CD4-positive, alpha-beta T cell (primary cell): ENCODE measurements around the gene UQCRHL. TPM values are rescaled to one million over a fixed set of nuclear protein-coding genes. Genes with fewer than 3 reads are reported as not detected.

Experiments used
- ATAC-seq: fragments of 200-7000 bp; cut with Tn5 transposase; one replicate; pipeline ENCODE4 v1.10.0; 2022; ENCODE audit warnings: mild to moderate bottlenecking; ENCODE audit not compliant: poor library complexity
- CTCF ChIA-PET: fragments of 350-600 bp; sonication (Branson Sonifier 250); formaldehyde crosslinking; loops from one replicate; lab custom pipeline; 2021; ENCODE audit warnings: antibody characterized with exemption, inconsistent platforms; lab: Charles Lee
- POLR2A ChIA-PET: fragments of 350-600 bp; sonication (Branson Sonifier 250); formaldehyde crosslinking; loops from one replicate; lab custom pipeline; 2021; ENCODE audit warnings: antibody characterized with exemption, inconsistent platforms; lab: Charles Lee
- DNase-seq, 14 experiments: peaks; one replicate each; pipeline ENCODE4 v3.0.0-alpha.2; 2013 to 2020; ENCODE audit warnings: mixed read lengths in 2 of 14
- H3K27ac ChIP-seq, 2 donors: one replicate each; pipeline versions ENCODE4 v1.5.1 to v1.7.0; 2013; ENCODE audit warnings: low read length in 2 of 2, low read depth in 1 of 2, mild to moderate bottlenecking in 1 of 2
- H3K27me3 ChIP-seq, 2 experiments: 1 replicate in 1 of 2; 2 replicates in 1 of 2; pipeline versions ENCODE4 v1.6.1 to v1.7.0; 2013; ENCODE audit warnings: low read length in 2 of 2, control low read depth in 1 of 2, mild to moderate bottlenecking in 1 of 2, moderate library complexity in 1 of 2; ENCODE audit not compliant: insufficient read depth in 2 of 2, control insufficient read depth in 1 of 2
- H3K36me3 ChIP-seq: one replicate; pipeline ENCODE4 v1.6.1; 2013; ENCODE audit warnings: low read length, control low read depth; ENCODE audit not compliant: insufficient read depth
- H3K4me1 ChIP-seq: one replicate; pipeline ENCODE4 v1.6.1; 2013; ENCODE audit warnings: low read length, control low read depth; ENCODE audit not compliant: insufficient read depth
- H3K4me3 ChIP-seq: one replicate; pipeline ENCODE4 v1.5.1; 2013; ENCODE audit warnings: mild to moderate bottlenecking, low read length, moderate library complexity
- H3K9me3 ChIP-seq, 2 experiments: 1 replicate in 1 of 2; 2 replicates in 1 of 2; pipeline versions ENCODE4 v1.6.1 to v1.7.0; 2013; ENCODE audit warnings: low read length in 2 of 2, mild to moderate bottlenecking in 2 of 2, control low read depth in 1 of 2, moderate library complexity in 1 of 2; ENCODE audit not compliant: control insufficient read depth in 1 of 2, insufficient read depth in 1 of 2
- H3K27ac Mint-ChIP-seq: one replicate; pipeline ENCODE4 v1.8.0; 2020; ENCODE audit warnings: mixed read lengths
- H3K27me3 Mint-ChIP-seq: one replicate; pipeline ENCODE4 v1.8.0; 2021; ENCODE audit warnings: mixed read lengths
- H3K36me3 Mint-ChIP-seq: one replicate; pipeline ENCODE4 v1.8.0; 2021; ENCODE audit warnings: low read depth, mixed read lengths
- H3K4me1 Mint-ChIP-seq: one replicate; pipeline ENCODE4 v1.8.0; 2021; ENCODE audit warnings: low read depth, mixed read lengths
- H3K4me3 Mint-ChIP-seq: one replicate; pipeline ENCODE4 v1.8.0; 2020; ENCODE audit warnings: mild to moderate bottlenecking, mixed read lengths
- H3K9me3 Mint-ChIP-seq: one replicate; pipeline ENCODE4 v1.8.0; 2020; ENCODE audit warnings: mixed read lengths
- intact Hi-C, 2 experiments: fragments of 100-400 bp; cut with DNase I in 1 of 2; cut with micrococcal nuclease in 1 of 2; formaldehyde crosslinking; loops; one replicate each; pipeline versions ENCODE4 v1.15.1 to v1.9.0; 2023 to 2025; cut with DNase I, micrococcal nuclease
- total RNA-seq, 174 experiments: library from RNA in 2 of 174; stranded (reverse) in 2 of 174; gene quantifications; one replicate each; pipeline ENCODE4 v1.2.3 and lab custom pipeline; 2021 to 2026
- TF ChIP-seq, protein P1 (sequence below): fragments of 200-600 bp; IDR thresholded peaks from one replicate; pipeline ENCODE4 v1.8.0; 2022; ENCODE audit warnings: antibody characterized with exemption, mild to moderate bottlenecking

UQCRHL gene
- total RNA-seq, 2 experiments from 2014 or later, result 0.25 to 0.69 TPM

DNA sequence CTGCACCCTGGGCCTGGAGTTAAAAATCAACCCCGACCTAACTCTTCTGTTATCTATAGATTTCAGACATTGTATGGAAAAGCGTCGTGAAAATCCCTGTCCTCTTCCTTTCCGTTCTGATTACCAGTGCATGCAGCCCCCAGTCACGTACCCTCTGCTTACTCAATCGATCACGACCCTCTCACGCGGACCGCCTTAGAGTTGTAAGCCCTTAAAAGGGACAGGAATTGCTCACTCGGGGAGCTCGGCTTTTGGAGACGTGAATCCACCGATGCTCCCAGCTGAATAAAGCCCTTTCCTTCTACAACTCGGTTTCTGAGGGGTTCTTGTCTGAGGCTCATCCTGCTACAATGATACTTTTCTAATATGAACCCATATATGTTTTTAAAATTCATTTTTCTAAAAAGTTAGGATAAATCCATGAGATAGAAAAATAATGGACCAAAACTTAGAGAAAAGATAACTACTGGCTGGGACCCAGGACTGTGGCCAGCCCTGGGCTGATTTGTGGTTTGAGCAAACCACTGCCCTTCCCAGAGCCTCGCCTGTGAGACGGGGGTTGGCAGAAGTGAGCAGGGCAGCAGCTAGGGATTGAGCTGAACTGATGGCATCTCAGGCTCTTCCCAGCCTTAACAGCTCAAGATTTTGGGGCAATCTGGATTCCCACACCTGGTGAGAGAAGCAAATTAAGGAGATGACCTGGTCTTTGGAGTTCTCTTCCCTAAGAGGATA, 5.0 kb downstream of the UQCRHL start:
- no peak overlapping the region for H3K4me3 ChIP-seq
- peaks cover 10% of the 10 kb centered on the region for H3K27me3 Mint-ChIP-seq
- DNase-seq, result no peak
- TF ChIP-seq, protein P1, sequence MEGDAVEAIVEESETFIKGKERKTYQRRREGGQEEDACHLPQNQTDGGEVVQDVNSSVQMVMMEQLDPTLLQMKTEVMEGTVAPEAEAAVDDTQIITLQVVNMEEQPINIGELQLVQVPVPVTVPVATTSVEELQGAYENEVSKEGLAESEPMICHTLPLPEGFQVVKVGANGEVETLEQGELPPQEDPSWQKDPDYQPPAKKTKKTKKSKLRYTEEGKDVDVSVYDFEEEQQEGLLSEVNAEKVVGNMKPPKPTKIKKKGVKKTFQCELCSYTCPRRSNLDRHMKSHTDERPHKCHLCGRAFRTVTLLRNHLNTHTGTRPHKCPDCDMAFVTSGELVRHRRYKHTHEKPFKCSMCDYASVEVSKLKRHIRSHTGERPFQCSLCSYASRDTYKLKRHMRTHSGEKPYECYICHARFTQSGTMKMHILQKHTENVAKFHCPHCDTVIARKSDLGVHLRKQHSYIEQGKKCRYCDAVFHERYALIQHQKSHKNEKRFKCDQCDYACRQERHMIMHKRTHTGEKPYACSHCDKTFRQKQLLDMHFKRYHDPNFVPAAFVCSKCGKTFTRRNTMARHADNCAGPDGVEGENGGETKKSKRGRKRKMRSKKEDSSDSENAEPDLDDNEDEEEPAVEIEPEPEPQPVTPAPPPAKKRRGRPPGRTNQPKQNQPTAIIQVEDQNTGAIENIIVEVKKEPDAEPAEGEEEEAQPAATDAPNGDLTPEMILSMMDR, result no peak
- intact Hi-C loops, result loop anchor here in 1 of 2 experiments (5.0 kb wide), 1 partner anchor 205 kb away; no protein-coding TSS in a partner anchor
- ChIA-PET POLR2A (interaction anchor here (0.6 kb wide), 1 partner anchor 172 kb away, joined by 4 read pairs; no protein-coding TSS in a partner anchor), CTCF (interaction anchor here (0.6 kb wide), 1 partner anchor 1894 kb away, joined by 4 read pairs; no protein-coding TSS in a partner anchor)
- no peaks in the 10 kb centered on the region for H3K36me3 ChIP-seq
- no peak overlapping the region for H3K27ac ChIP-seq
- H3K9me3 Mint-ChIP-seq, result no peaks in the 10 kb centered on the region
- peaks cover 0 to 2% of the 10 kb centered on the region in 2 experiments for H3K27me3 ChIP-seq
- H3K36me3 Mint-ChIP-seq, result no peaks in the 10 kb centered on the region
- no peak overlapping the region for H3K4me3 Mint-ChIP-seq
- no peak for ATAC-seq
- no peaks in the 10 kb centered on the region for H3K4me1 Mint-ChIP-seq
- peaks cover 2% of the 10 kb centered on the region for H3K4me1 ChIP-seq
- H3K9me3 ChIP-seq, result no peaks in the 10 kb centered on the region
- H3K27ac Mint-ChIP-seq, result no peak overlapping the region

DNA sequence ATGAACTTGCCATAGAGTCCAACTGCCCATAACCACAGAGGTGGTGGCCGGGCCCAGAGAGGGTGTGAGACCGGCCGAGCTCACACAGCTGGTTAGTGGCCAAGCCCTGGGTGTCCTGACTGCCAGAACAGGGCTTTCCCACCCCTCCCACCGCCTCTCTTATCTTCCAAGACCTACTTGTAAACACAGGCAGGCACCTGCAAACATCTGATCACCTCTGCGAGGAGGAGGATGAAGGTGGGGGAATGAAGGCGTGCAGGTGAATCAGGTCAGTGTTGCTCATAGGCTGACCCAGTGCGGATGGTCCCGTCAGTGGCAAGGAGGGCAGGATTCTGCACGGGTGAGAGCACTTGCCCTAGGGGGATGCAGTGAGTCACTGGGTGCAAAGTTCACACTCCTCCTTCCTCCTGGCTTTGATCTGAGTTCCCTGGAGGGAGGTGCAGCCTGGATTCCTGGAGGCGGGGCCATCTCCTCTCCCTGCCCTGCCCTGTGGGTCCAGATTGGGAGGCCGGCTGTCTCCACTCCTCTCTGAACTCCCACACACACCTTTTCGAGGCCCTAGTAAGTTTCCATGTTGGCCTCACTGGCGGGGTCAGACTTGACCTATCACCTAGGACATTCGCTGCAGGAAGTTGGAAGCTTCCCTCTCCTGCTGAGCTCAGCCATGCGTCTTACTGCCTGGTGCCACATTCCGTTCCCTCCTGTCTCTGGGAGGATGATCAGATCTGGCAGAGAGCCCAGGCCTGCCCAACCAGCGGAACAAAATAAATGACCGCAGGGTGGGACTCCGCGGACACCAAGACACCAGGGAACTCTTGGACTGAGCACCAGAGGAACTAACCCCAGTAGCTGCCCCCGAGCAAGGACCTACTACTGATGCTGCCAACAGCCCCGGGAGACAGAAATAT, 7.3 kb downstream of the UQCRHL start:
- Mint-ChIP-seq H3K27ac (no peak overlapping the region), H3K36me3 (no peaks in the 10 kb centered on the region), H3K4me1 (no peaks in the 10 kb centered on the region), H3K4me3 (no peak overlapping the region), H3K9me3 (no peaks in the 10 kb centered on the region), H3K27me3 (peaks cover 10% of the 10 kb centered on the region)
- H3K27me3 ChIP-seq, result peaks cover 0 to 2% of the 10 kb centered on the region in 2 experiments
- H3K36me3 ChIP-seq, result no peaks in the 10 kb centered on the region
- no peak overlapping the region for H3K27ac ChIP-seq
- peaks cover 2% of the 10 kb centered on the region for H3K4me1 ChIP-seq
- POLR2A ChIA-PET, result no interaction called here
- no peak for ATAC-seq
- intact Hi-C loops, result loop anchor here (5.0 to 10.0 kb wide), 3 partner anchors 195 to 385 kb away; no protein-coding TSS in a partner anchor
- CTCF ChIA-PET, result no interaction called here
- no peak for DNase-seq
- TF ChIP-seq, protein P1, result no peak
- no peaks in the 10 kb centered on the region for H3K9me3 ChIP-seq
- H3K4me3 ChIP-seq, result no peak overlapping the region

DNA sequence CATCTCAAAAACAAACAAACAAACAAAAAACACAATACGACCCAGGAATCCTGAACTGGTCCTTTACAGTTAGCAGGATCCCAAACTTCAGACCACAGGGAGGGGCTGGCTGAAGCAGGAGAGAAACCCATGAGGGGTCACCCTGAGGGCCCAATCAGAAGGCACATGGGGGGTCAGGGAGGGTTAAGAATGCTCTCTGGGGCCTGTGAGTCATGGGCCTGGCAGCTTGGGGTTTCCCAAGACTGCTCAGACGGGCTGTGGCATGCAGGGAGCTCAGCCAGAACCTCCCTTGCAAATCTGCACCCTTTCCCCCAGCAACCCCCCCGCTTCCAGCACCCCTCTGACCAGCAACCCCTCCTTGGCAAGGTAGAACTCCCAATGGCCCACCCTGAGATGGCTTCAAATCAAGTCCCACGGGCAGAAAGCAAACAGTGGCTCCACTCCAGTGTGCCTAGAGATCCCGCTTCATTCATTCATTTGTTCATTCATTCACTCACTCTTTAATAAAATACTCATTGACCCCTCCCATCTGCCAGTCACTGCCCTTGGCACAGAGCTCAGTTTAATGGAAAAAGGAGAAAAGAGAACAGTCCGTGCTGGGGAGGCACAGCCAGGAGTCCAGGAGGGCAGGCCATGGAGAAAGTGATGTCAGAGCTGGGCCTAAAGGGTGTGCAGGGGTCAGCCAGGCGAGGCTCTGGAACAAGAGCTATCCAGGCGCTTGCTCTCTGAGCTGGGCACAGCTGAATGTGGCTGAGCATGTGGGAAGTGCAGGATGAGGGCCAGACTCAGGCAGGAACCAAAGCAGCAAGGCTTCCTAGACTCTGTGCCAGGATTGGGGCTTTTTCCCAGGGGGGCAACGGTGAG, 8.2 kb downstream of the UQCRHL start:
- H3K9me3 ChIP-seq, result no peaks in the 10 kb centered on the region
- intact Hi-C loops, result loop anchor here in 1 of 2 experiments (10.0 kb wide), 2 partner anchors 196 to 386 kb away; no protein-coding TSS in a partner anchor
- peaks cover 0 to 2% of the 10 kb centered on the region in 2 experiments for H3K27me3 ChIP-seq
- CTCF ChIA-PET, result no interaction called here
- DNase-seq (peak in 2 of 14 experiments; percentile 22 to 36), ATAC-seq (no peak)
- Mint-ChIP-seq H3K27me3 (peaks cover 10% of the 10 kb centered on the region), H3K4me1 (no peaks in the 10 kb centered on the region), H3K9me3 (no peaks in the 10 kb centered on the region), H3K36me3 (no peaks in the 10 kb centered on the region), H3K27ac (no peak overlapping the region), H3K4me3 (no peak overlapping the region)
- POLR2A ChIA-PET, result no interaction called here
- H3K4me3 ChIP-seq, result no peak overlapping the region
- H3K27ac ChIP-seq, result no peak overlapping the region
- H3K36me3 ChIP-seq, result no peaks in the 10 kb centered on the region
- H3K4me1 ChIP-seq, result peaks cover 2% of the 10 kb centered on the region
- TF ChIP-seq, protein P1, result no peak
